CD4-positive, alpha-beta T cell (primary cell): ENCODE results near the gene OR6C74. TPM values are rescaled to one million over a fixed set of nuclear protein-coding genes. Genes with fewer than 3 reads are reported as not detected.

Experiments used
- ATAC-seq: fragments of 200-7000 bp; cut with Tn5 transposase; one replicate; pipeline ENCODE4 v1.10.0; 2022; ENCODE audit warnings: mild to moderate bottlenecking; ENCODE audit not compliant: poor library complexity
- CTCF ChIA-PET: fragments of 350-600 bp; sonication (Branson Sonifier 250); formaldehyde crosslinking; loops from one replicate; lab custom pipeline; 2021; ENCODE audit warnings: antibody characterized with exemption, inconsistent platforms; lab: Charles Lee
- POLR2A ChIA-PET: fragments of 350-600 bp; sonication (Branson Sonifier 250); formaldehyde crosslinking; loops from one replicate; lab custom pipeline; 2021; ENCODE audit warnings: antibody characterized with exemption, inconsistent platforms; lab: Charles Lee
- DNase-seq, 14 experiments: peaks; one replicate each; pipeline ENCODE4 v3.0.0-alpha.2; 2013 to 2020; ENCODE audit warnings: mixed read lengths in 2 of 14
- H3K27ac ChIP-seq, 2 donors: one replicate each; pipeline versions ENCODE4 v1.5.1 to v1.7.0; 2013; ENCODE audit warnings: low read length in 2 of 2, low read depth in 1 of 2, mild to moderate bottlenecking in 1 of 2
- H3K27me3 ChIP-seq, 2 experiments: 1 replicate in 1 of 2; 2 replicates in 1 of 2; pipeline versions ENCODE4 v1.6.1 to v1.7.0; 2013; ENCODE audit warnings: low read length in 2 of 2, control low read depth in 1 of 2, mild to moderate bottlenecking in 1 of 2, moderate library complexity in 1 of 2; ENCODE audit not compliant: insufficient read depth in 2 of 2, control insufficient read depth in 1 of 2
- H3K36me3 ChIP-seq: one replicate; pipeline ENCODE4 v1.6.1; 2013; ENCODE audit warnings: low read length, control low read depth; ENCODE audit not compliant: insufficient read depth
- H3K4me1 ChIP-seq: one replicate; pipeline ENCODE4 v1.6.1; 2013; ENCODE audit warnings: low read length, control low read depth; ENCODE audit not compliant: insufficient read depth
- H3K4me3 ChIP-seq: one replicate; pipeline ENCODE4 v1.5.1; 2013; ENCODE audit warnings: mild to moderate bottlenecking, low read length, moderate library complexity
- H3K9me3 ChIP-seq, 2 experiments: 1 replicate in 1 of 2; 2 replicates in 1 of 2; pipeline versions ENCODE4 v1.6.1 to v1.7.0; 2013; ENCODE audit warnings: low read length in 2 of 2, mild to moderate bottlenecking in 2 of 2, control low read depth in 1 of 2, moderate library complexity in 1 of 2; ENCODE audit not compliant: control insufficient read depth in 1 of 2, insufficient read depth in 1 of 2
- H3K27ac Mint-ChIP-seq: one replicate; pipeline ENCODE4 v1.8.0; 2020; ENCODE audit warnings: mixed read lengths
- H3K27me3 Mint-ChIP-seq: one replicate; pipeline ENCODE4 v1.8.0; 2021; ENCODE audit warnings: mixed read lengths
- H3K36me3 Mint-ChIP-seq: one replicate; pipeline ENCODE4 v1.8.0; 2021; ENCODE audit warnings: low read depth, mixed read lengths
- H3K4me1 Mint-ChIP-seq: one replicate; pipeline ENCODE4 v1.8.0; 2021; ENCODE audit warnings: low read depth, mixed read lengths
- H3K4me3 Mint-ChIP-seq: one replicate; pipeline ENCODE4 v1.8.0; 2020; ENCODE audit warnings: mild to moderate bottlenecking, mixed read lengths
- H3K9me3 Mint-ChIP-seq: one replicate; pipeline ENCODE4 v1.8.0; 2020; ENCODE audit warnings: mixed read lengths
- CTCF ChIP-seq: fragments of 200-600 bp; IDR thresholded peaks from one replicate; pipeline ENCODE4 v1.8.0; 2022; ENCODE audit warnings: antibody characterized with exemption, mild to moderate bottlenecking
- intact Hi-C, 2 experiments: fragments of 100-400 bp; cut with DNase I in 1 of 2; cut with micrococcal nuclease in 1 of 2; formaldehyde crosslinking; loops; one replicate each; pipeline versions ENCODE4 v1.15.1 to v1.9.0; 2023 to 2025; cut with DNase I, micrococcal nuclease
- total RNA-seq, 174 experiments: library from RNA in 2 of 174; stranded (reverse) in 2 of 174; gene quantifications; one replicate each; pipeline ENCODE4 v1.2.3 and lab custom pipeline; 2021 to 2026

OR6C74 gene
- total RNA-seq, 2 experiments from 2014 or later: not detected

- peaks cover 3 to 20% of the 10 kb centered on the region in 2 experiments for H3K27me3 ChIP-seq
- CTCF ChIA-PET: interaction anchor here (0.7 kb wide), 1 partner anchor 101 kb away, joined by 3 read pairs; no protein-coding TSS in a partner anchor
- no peaks in the 10 kb centered on the region for H3K36me3 ChIP-seq
- DNase-seq: no peak
- H3K4me1 ChIP-seq: no peaks in the 10 kb centered on the region
- no peaks in the 10 kb centered on the region for H3K9me3 ChIP-seq
- Mint-ChIP-seq H3K4me3 (no peak overlapping the region), H3K27me3 (peaks cover 43% of the 10 kb centered on the region), H3K27ac (no peak overlapping the region), H3K36me3 (no peaks in the 10 kb centered on the region), H3K4me1 (no peaks in the 10 kb centered on the region), H3K9me3 (peaks cover 3% of the 10 kb centered on the region)
- no peak for TF ChIP-seq CTCF
- no peak for ATAC-seq
- intact Hi-C loops: no loop called here
- no peak overlapping the region for H3K4me3 ChIP-seq
- no peak overlapping the region for H3K27ac ChIP-seq
- POLR2A ChIA-PET: no interaction called here
Measured at GRCh38 chr12:55227643-55228042, 16.8 kb upstream of the OR6C74 start.

GRCh38 chr12:55246159-55246558 lies 1.8 kb downstream of the OR6C74 start:
- H3K9me3 ChIP-seq: peaks cover 0 to 4% of the 10 kb centered on the region in 2 experiments
- peaks cover 4 to 10% of the 10 kb centered on the region in 2 experiments for H3K27me3 ChIP-seq
- Mint-ChIP-seq H3K4me3 (no peak overlapping the region), H3K36me3 (no peaks in the 10 kb centered on the region), H3K27ac (no peak overlapping the region), H3K4me1 (no peaks in the 10 kb centered on the region), H3K9me3 (no peaks in the 10 kb centered on the region), H3K27me3 (peaks cover 37% of the 10 kb centered on the region)
- no peak for DNase-seq
- no peak for TF ChIP-seq CTCF
- H3K36me3 ChIP-seq: no peaks in the 10 kb centered on the region
- intact Hi-C loops: no loop called here
- no peak for ATAC-seq
- POLR2A ChIA-PET: no interaction called here
- no peak overlapping the region for H3K27ac ChIP-seq
- CTCF ChIA-PET: no interaction called here
- H3K4me3 ChIP-seq: no peak overlapping the region
- no peaks in the 10 kb centered on the region for H3K4me1 ChIP-seq

- Histone ChIP-seq H3K4me1 (no peaks in the 10 kb centered on the region), H3K9me3 (no peaks in the 10 kb centered on the region), H3K4me3 (no peak overlapping the region), H3K27me3 (peaks cover 4 to 17% of the 10 kb centered on the region in 2 experiments), H3K36me3 (no peaks in the 10 kb centered on the region), H3K27ac (no peak overlapping the region)
- intact Hi-C loops: no loop called here
- H3K36me3 Mint-ChIP-seq: no peaks in the 10 kb centered on the region
- no peak overlapping the region for H3K27ac Mint-ChIP-seq
- H3K27me3 Mint-ChIP-seq: peaks cover 35% of the 10 kb centered on the region
- H3K9me3 Mint-ChIP-seq: no peaks in the 10 kb centered on the region
- ChIA-PET CTCF (no interaction called here), POLR2A (no interaction called here)
- no peak for TF ChIP-seq CTCF
- DNase-seq (no peak), ATAC-seq (no peak)
- H3K4me3 Mint-ChIP-seq: no peak overlapping the region
- H3K4me1 Mint-ChIP-seq: no peaks in the 10 kb centered on the region
Measured at GRCh38 chr12:55250944-55251343, 6.5 kb downstream of the OR6C74 start.
